WTC11 (cell line): Measurements from ENCODE around the gene AKR1C3. TPM values are rescaled to one million over a fixed set of nuclear protein-coding genes. Genes with fewer than 3 reads are reported as not detected.

Experiments
- ATAC-seq: fragments of 200-7000 bp; cut with Tn5 transposase; 2 replicates; pipeline ENCODE4 v1.10.0; 2021; ENCODE audit warnings: mild to moderate bottlenecking, moderate library complexity
- CTCF ChIA-PET: fragments of 300-600 bp; sonication (Branson Sonifier 250); formaldehyde crosslinking; loops from one replicate; lab custom pipeline; 2021; ENCODE audit warnings: antibody characterized with exemption; lab: Charles Lee
- POLR2A ChIA-PET: fragments of 350-600 bp; sonication (Branson Sonifier 250); formaldehyde crosslinking; loops from one replicate; lab custom pipeline; 2021; ENCODE audit warnings: antibody characterized with exemption; lab: Charles Lee
- DNase-seq: peaks from one replicate; pipeline ENCODE4 v3.0.0; 2021; ENCODE audit warnings: low spot score
- H3K27ac Mint-ChIP-seq: 2 replicates; pipeline ENCODE4 v1.8.0; 2021; ENCODE audit warnings: mixed read lengths
- H3K27me3 Mint-ChIP-seq: 2 replicates; pipeline ENCODE4 v1.8.0; 2021; ENCODE audit warnings: low read depth, mild to moderate bottlenecking, moderate library complexity, mixed read lengths
- H3K36me3 Mint-ChIP-seq: 2 replicates; pipeline ENCODE4 v1.8.0; 2021; ENCODE audit warnings: mixed read lengths
- H3K4me1 Mint-ChIP-seq: 2 replicates; pipeline ENCODE4 v1.8.0; 2022; ENCODE audit warnings: mixed read lengths
- H3K4me3 Mint-ChIP-seq: 2 replicates; pipeline ENCODE4 v1.8.0; 2021; ENCODE audit warnings: mild to moderate bottlenecking, moderate library complexity, mixed read lengths
- H3K9me3 Mint-ChIP-seq: 2 replicates; pipeline ENCODE4 v1.8.0; 2021; ENCODE audit warnings: mixed read lengths
- ARID4B ChIP-seq: sonication (generic); formaldehyde crosslinking; IDR thresholded peaks from 2 replicates; pipeline ENCODE4 v1.8.0; 2023; ENCODE audit warnings: missing genetic modification reagents, mild to moderate bottlenecking, borderline replicate concordance
- ATF1 ChIP-seq: sonication (generic); formaldehyde crosslinking; IDR thresholded peaks from 2 replicates; pipeline ENCODE4 v1.8.1; 2023; ENCODE audit warnings: mild to moderate bottlenecking, moderate library complexity, missing genetic modification reagents
- E2F5 ChIP-seq: sonication (generic); formaldehyde crosslinking; IDR thresholded peaks from 2 replicates; pipeline ENCODE4 v1.8.1; 2022; ENCODE audit warnings: mild to moderate bottlenecking, moderate library complexity, missing genetic modification reagents
- GRHL2 ChIP-seq: fragments of 250-450 bp; sonication (Bioruptor Pico); IDR thresholded peaks from 2 replicates; pipeline ENCODE4 v1.8.0; 2022; ENCODE audit warnings: mild to moderate bottlenecking, moderate library complexity; ENCODE audit not compliant: insufficient replicate concordance, severe bottlenecking
- GTF2I ChIP-seq: fragments of 250-450 bp; sonication (Bioruptor Pico); conservative IDR thresholded peaks from 2 replicates; pipeline ENCODE4 v1.4.0; 2021; ENCODE audit warnings: mild to moderate bottlenecking
- IRF2 ChIP-seq: sonication (generic); formaldehyde crosslinking; IDR thresholded peaks from 2 replicates; pipeline ENCODE4 v1.8.0; 2022; ENCODE audit warnings: low read depth, missing genetic modification reagents, borderline replicate concordance
- KAT7 ChIP-seq: sonication (generic); formaldehyde crosslinking; IDR thresholded peaks from 2 replicates; pipeline ENCODE4 v1.8.1; 2023; ENCODE audit warnings: missing genetic modification reagents, mild to moderate bottlenecking, borderline replicate concordance
- MYBL2 ChIP-seq: sonication (generic); formaldehyde crosslinking; IDR thresholded peaks from 2 replicates; pipeline ENCODE4 v1.8.1; 2023; ENCODE audit warnings: mild to moderate bottlenecking, moderate library complexity, missing genetic modification reagents
- OVOL2 ChIP-seq: fragments of 250-450 bp; sonication (Bioruptor Pico); IDR thresholded peaks from 2 replicates; pipeline ENCODE4 v1.9.0; 2021; ENCODE audit warnings: mild to moderate bottlenecking, borderline replicate concordance
- PRDM15 ChIP-seq: sonication (generic); formaldehyde crosslinking; IDR thresholded peaks from 2 replicates; pipeline ENCODE4 v1.8.0; 2022; ENCODE audit warnings: missing genetic modification reagents
- TCF7 ChIP-seq: sonication (generic); formaldehyde crosslinking; IDR thresholded peaks from 2 replicates; pipeline ENCODE4 v1.8.0; 2022; ENCODE audit warnings: mild to moderate bottlenecking, low read depth, missing genetic modification reagents, moderate library complexity
- USF1 ChIP-seq: sonication (generic); formaldehyde crosslinking; IDR thresholded peaks from 2 replicates; pipeline ENCODE4 v1.8.0; 2022; ENCODE audit warnings: mild to moderate bottlenecking, missing genetic modification reagents
- USF2 ChIP-seq: sonication (generic); formaldehyde crosslinking; IDR thresholded peaks from 2 replicates; pipeline ENCODE4 v1.8.1; 2023; ENCODE audit warnings: mild to moderate bottlenecking, missing genetic modification reagents, moderate library complexity
- ZBTB21 ChIP-seq: sonication (generic); formaldehyde crosslinking; IDR thresholded peaks from 2 replicates; pipeline ENCODE4 v1.8.1; 2023; ENCODE audit warnings: mild to moderate bottlenecking, missing genetic modification reagents, borderline replicate concordance
- ZNF138 ChIP-seq: sonication (generic); formaldehyde crosslinking; conservative IDR thresholded peaks from 2 replicates; pipeline ENCODE4 v1.8.1; 2022; ENCODE audit warnings: mild to moderate bottlenecking, moderate library complexity, missing genetic modification reagents
- ZNF396 ChIP-seq: fragments of 250-450 bp; sonication (Bioruptor Pico); IDR thresholded peaks from 2 replicates; pipeline ENCODE4 v1.8.0; 2021; ENCODE audit warnings: mild to moderate bottlenecking, moderate library complexity, borderline replicate concordance
- ZNF532 ChIP-seq: fragments of 250-450 bp; sonication (Bioruptor Pico); IDR thresholded peaks from 2 replicates; pipeline ENCODE4 v1.9.0; 2021; ENCODE audit warnings: mild to moderate bottlenecking, borderline replicate concordance
- ZSCAN18 ChIP-seq: fragments of 250-450 bp; sonication (Bioruptor Pico); IDR thresholded peaks from 2 replicates; pipeline ENCODE4 v2.1.2; 2022; ENCODE audit warnings: mild to moderate bottlenecking, moderate library complexity
- total RNA-seq: library from RNA; stranded (reverse); gene quantifications from 3 replicates; pipeline ENCODE4 v1.2.3, GENCODE V29; 2021

The AKR1C3 gene
- total RNA-seq, 1 experiment from 2014 or later = 6.7 TPM

- no peaks in the 10 kb centered on the region for H3K9me3 Mint-ChIP-seq
- no peak for TF ChIP-seq USF1 (CRISPR knock-in tag)
- no peak for TF ChIP-seq ZNF532 (CRISPR knock-in tag)
- no peak for TF ChIP-seq OVOL2
- TF ChIP-seq PRDM15 (CRISPR knock-in tag) = no peak
- TF ChIP-seq ATF1 (CRISPR knock-in tag) = no peak
- no peak for TF ChIP-seq GTF2I (CRISPR knock-in tag)
- TF ChIP-seq KAT7 (CRISPR knock-in tag) = no peak
- no peak for TF ChIP-seq TCF7 (CRISPR knock-in tag)
- no peaks in the 10 kb centered on the region for H3K36me3 Mint-ChIP-seq
- ChIA-PET CTCF (interaction anchor here (0.8 to 2.8 kb wide), 2 partner anchors 246 to 247 kb away, joined by 3 to 28 read pairs; no protein-coding TSS in a partner anchor), POLR2A (no interaction called here)
- no peak overlapping the region for H3K27ac Mint-ChIP-seq
- H3K4me3 Mint-ChIP-seq = no peak overlapping the region
- no peak for ATAC-seq
- no peak for DNase-seq
- peaks cover 8% of the 10 kb centered on the region for H3K4me1 Mint-ChIP-seq
- H3K27me3 Mint-ChIP-seq = no peaks in the 10 kb centered on the region; the same call in 1 of the 2 replicates
Measured at GRCh38 chr10:5095687-5096086, 1.5 kb downstream of the AKR1C3 start.

GRCh38 chr10:5096108-5096507, 1.9 kb downstream of the AKR1C3 start:
- no peak for TF ChIP-seq GRHL2 (CRISPR knock-in tag)
- TF ChIP-seq E2F5 (CRISPR knock-in tag) = no peak
- TF ChIP-seq ARID4B (CRISPR knock-in tag) = no peak
- TF ChIP-seq IRF2 (CRISPR knock-in tag) = no peak
- TF ChIP-seq ZNF138 (CRISPR knock-in tag) = no peak
- no peak for TF ChIP-seq ZNF396 (CRISPR knock-in tag)
- TF ChIP-seq MYBL2 (CRISPR knock-in tag) = no peak
- no peak for TF ChIP-seq ZSCAN18 (CRISPR knock-in tag)
- TF ChIP-seq USF2 (CRISPR knock-in tag) = no peak
- TF ChIP-seq ZBTB21 = no peak
- no peak overlapping the region for H3K27ac Mint-ChIP-seq
- H3K27me3 Mint-ChIP-seq = no peaks in the 10 kb centered on the region; the same call in 1 of the 2 replicates

More at GRCh38 chr10:5096108-5096507, 1.9 kb downstream of the AKR1C3 start:
- POLR2A ChIA-PET = no interaction called here
- DNase-seq (no peak), ATAC-seq (no peak)
- no peak overlapping the region for H3K4me3 Mint-ChIP-seq
- CTCF ChIA-PET = interaction anchor here (2.8 kb wide), 1 partner anchor 246 kb away, joined by 28 read pairs; no protein-coding TSS in a partner anchor
- no peaks in the 10 kb centered on the region for H3K9me3 Mint-ChIP-seq
- H3K36me3 Mint-ChIP-seq = no peaks in the 10 kb centered on the region
- H3K4me1 Mint-ChIP-seq = peaks cover 8% of the 10 kb centered on the region
